Neuronal stem cell (in vitro differentiated cells): ENCODE results near the gene FGF3.
A peak's percentile ranks its signal among the peaks of the same experiment; 100 is the strongest.

Experiments used
- DNase-seq: peaks from one replicate; pipeline ENCODE4 v3.0.0-alpha.2; 2013; ENCODE audit warnings: low spot score
- H2AFZ ChIP-seq: one replicate; pipeline ENCODE4 v1.6.1; 2013; ENCODE audit warnings: mild to moderate bottlenecking, low read length, inconsistent platforms
- H2AK5ac ChIP-seq: 2 replicates; pipeline ENCODE4 v1.6.1; 2013; ENCODE audit warnings: low read depth, mild to moderate bottlenecking, inconsistent platforms, low read length, moderate library complexity, mixed read lengths
- H2BK120ac ChIP-seq: 2 replicates; pipeline ENCODE4 v1.6.1; 2013; ENCODE audit warnings: low read depth, mild to moderate bottlenecking, inconsistent platforms, low read length, moderate library complexity, mixed read lengths
- H2BK12ac ChIP-seq: one replicate; pipeline ENCODE4 v1.6.1; 2013; ENCODE audit warnings: low read length, inconsistent platforms
- H2BK15ac ChIP-seq: 2 replicates; pipeline ENCODE4 v1.6.1; 2013; ENCODE audit warnings: mild to moderate bottlenecking, low read length, inconsistent platforms, mixed read lengths
- H2BK5ac ChIP-seq: one replicate; pipeline ENCODE4 v1.6.1; 2013; ENCODE audit warnings: inconsistent platforms, mild to moderate bottlenecking, low read length, moderate library complexity
- H3K14ac ChIP-seq: one replicate; pipeline ENCODE4 v1.6.1; 2013; ENCODE audit warnings: low read length, inconsistent platforms
- H3K18ac ChIP-seq: 2 replicates; pipeline ENCODE4 v1.6.1; 2013; ENCODE audit warnings: low read length, inconsistent platforms
- H3K23ac ChIP-seq: 2 replicates; pipeline ENCODE4 v1.6.1; 2013; ENCODE audit warnings: low read depth, mild to moderate bottlenecking, mixed read lengths, low read length, inconsistent platforms; ENCODE audit not compliant: poor library complexity
- H3K27ac ChIP-seq: replicated peaks from 3 replicates; pipeline ENCODE4 v1.5.1; 2013; ENCODE audit warnings: low read length, inconsistent platforms
- H3K27me3 ChIP-seq, 3 experiments: 2 replicates each; pipeline ENCODE4 v1.6.1; 2013; ENCODE audit warnings: low read length in 3 of 3, mild to moderate bottlenecking in 2 of 3, inconsistent platforms in 1 of 3, low read depth in 1 of 3, mixed read lengths in 1 of 3, moderate library complexity in 1 of 3; ENCODE audit not compliant: control insufficient read depth in 3 of 3, insufficient read depth in 3 of 3
- H3K36me3 ChIP-seq, 2 donors: replicated peaks in 1 of 2; 2 replicates each; pipeline ENCODE4 v1.6.1; 2013; ENCODE audit warnings: low read length in 2 of 2; ENCODE audit not compliant: control insufficient read depth in 2 of 2, insufficient read depth in 2 of 2
- H3K4ac ChIP-seq: 2 replicates; pipeline ENCODE4 v1.6.1; 2013; ENCODE audit warnings: inconsistent platforms, mild to moderate bottlenecking, low read length, moderate library complexity
- H3K4me1 ChIP-seq, 2 donors: 1 replicate in 1 of 2; 2 replicates in 1 of 2; pipeline ENCODE4 v1.6.1; 2013; ENCODE audit warnings: low read length in 2 of 2, low read depth in 1 of 2; ENCODE audit not compliant: control insufficient read depth in 2 of 2, insufficient read depth in 1 of 2
- H3K4me2 ChIP-seq: one replicate; pipeline ENCODE4 v1.6.1; 2013; ENCODE audit warnings: mild to moderate bottlenecking, low read length, inconsistent platforms; ENCODE audit not compliant: insufficient read depth, poor library complexity, severe bottlenecking
- H3K4me3 ChIP-seq, 2 donors: 2 replicates each; pipeline ENCODE4 v1.5.1; 2013; ENCODE audit warnings: low read length in 2 of 2, mild to moderate bottlenecking in 2 of 2, inconsistent platforms in 1 of 2, moderate library complexity in 1 of 2
- H3K79me1 ChIP-seq: one replicate; pipeline ENCODE4 v1.6.1; 2013; ENCODE audit warnings: low read depth, mild to moderate bottlenecking, inconsistent platforms, low read length, moderate library complexity
- H3K9ac ChIP-seq: one replicate; pipeline ENCODE4 v1.6.1; 2013; ENCODE audit warnings: mild to moderate bottlenecking, low read depth, low read length, inconsistent platforms; ENCODE audit not compliant: poor library complexity
- H3K9me3 ChIP-seq, 2 donors: replicated peaks in 1 of 2; 2 replicates each; pipeline versions ENCODE3 to v1.6.1; 2013; ENCODE audit warnings: low read length in 2 of 2, mild to moderate bottlenecking in 2 of 2, inconsistent platforms in 1 of 2, low read depth in 1 of 2, mixed read lengths in 1 of 2, moderate library complexity in 1 of 2; ENCODE audit not compliant: control insufficient read depth in 2 of 2, insufficient read depth in 1 of 2
- H4K8ac ChIP-seq: one replicate; pipeline ENCODE4 v1.6.1; 2013; ENCODE audit warnings: low read depth, mild to moderate bottlenecking, inconsistent platforms, low read length, moderate library complexity
- H4K91ac ChIP-seq: one replicate; pipeline ENCODE4 v1.6.1; 2013; ENCODE audit warnings: low read length, low read depth, mild to moderate bottlenecking, inconsistent platforms; ENCODE audit not compliant: poor library complexity
- WGBS, 2 donors: extraction: QIAGEN DNeasy Blood & Tissue Kit; methylation state at CpG; one replicate each; pipeline ENCODE4 v1.1.7; 2013; ENCODE audit warnings: missing lambda C conversion rate in 2 of 2, mixed read lengths in 1 of 2; ENCODE audit not compliant: insufficient read length in 2 of 2, insufficient replicate concordance in 1 of 2; ENCODE audit errors: extremely low coverage in 2 of 2; 5-methylcytosine and 5-hydroxymethylcytosine counted together

The FGF3 gene

GRCh38 chr11:69821511-69822040 is 2.4 kb upstream of the FGF3 start:
- Histone ChIP-seq H3K27me3 (peaks cover 30 to 92% (median 56%) of the 10 kb centered on the region in 3 experiments), H3K4me3 (no peak overlapping the region), H3K4me2 (no peak overlapping the region), H4K8ac (no peak overlapping the region), H2BK12ac (no peak overlapping the region), H3K36me3 (no peaks in the 10 kb centered on the region), H3K79me1 (no peaks in the 10 kb centered on the region), H3K9me3 (peaks cover 0 to 4% of the 10 kb centered on the region in 2 donors), H3K4me1 (peaks cover 0 to 13% of the 10 kb centered on the region in 2 donors), H2AK5ac (peak overlapping the region; percentile 89), H2AFZ (no peak overlapping the region), H3K14ac (no peak overlapping the region), H2BK15ac (peak overlapping the region; percentile 46), H3K9ac (no peak overlapping the region), H3K23ac (no peak overlapping the region), H2BK5ac (no peak overlapping the region), H3K18ac (peak overlapping the region; percentile 69), H3K27ac (no peak overlapping the region), H4K91ac (no peak overlapping the region), H3K4ac (no peak overlapping the region), H2BK120ac (peak overlapping the region; percentile 74)
- WGBS, 2 donors: no CpG with 5 or more reads among the region's 17 CpGs
- DNase-seq: no peak

GRCh38 chr11:69820441-69820840 is 1.2 kb upstream of the FGF3 start:
- Histone ChIP-seq H2AK5ac (peak overlapping the region; percentile 72), H2BK120ac (no peak overlapping the region), H3K4me1 (peaks cover 0 to 9% of the 10 kb centered on the region in 2 donors)

GRCh38 chr11:69819541-69820070 is 390 bp upstream of the FGF3 start:
- no peak overlapping the region for H3K14ac ChIP-seq
- H3K27me3 ChIP-seq: peaks cover 35 to 96% (median 72%) of the 10 kb centered on the region in 3 experiments
- H3K79me1 ChIP-seq: no peaks in the 10 kb centered on the region
- H3K9me3 ChIP-seq: peaks cover 0 to 8% of the 10 kb centered on the region in 2 donors
- H3K4ac ChIP-seq: no peak overlapping the region
- H2BK15ac ChIP-seq: peak overlapping the region; percentile 46
- H3K4me3 ChIP-seq: no peak overlapping the region
- H2AK5ac ChIP-seq: peak overlapping the region; percentile 72
- H3K4me1 ChIP-seq: peaks cover 0 to 9% of the 10 kb centered on the region in 2 donors
- WGBS, 2 donors: no CpG with 5 or more reads among the region's 40 CpGs
- H4K8ac ChIP-seq: no peak overlapping the region
- H2AFZ ChIP-seq: no peak overlapping the region
- H3K4me2 ChIP-seq: peak overlapping the region; percentile 45
- H2BK120ac ChIP-seq: peak overlapping the region; percentile 87
- peak overlapping the region; percentile 97 for H2BK12ac ChIP-seq
- H2BK5ac ChIP-seq: no peak overlapping the region
- no peak overlapping the region for H3K27ac ChIP-seq
- peak overlapping the region; percentile 89 for H3K18ac ChIP-seq
- peak overlapping the region; percentile 73 for H3K23ac ChIP-seq
- H4K91ac ChIP-seq: no peak overlapping the region
- DNase-seq: no peak
- no peak overlapping the region for H3K9ac ChIP-seq
- no peaks in the 10 kb centered on the region for H3K36me3 ChIP-seq

More at GRCh38 chr11:69820441-69820840, 1.2 kb upstream of the FGF3 start:
- peaks cover 35 to 96% (median 65%) of the 10 kb centered on the region in 3 experiments for H3K27me3 ChIP-seq
- no peak overlapping the region for H3K4me3 ChIP-seq
- no peak overlapping the region for H3K27ac ChIP-seq
- no peak overlapping the region for H4K8ac ChIP-seq
- no peak overlapping the region for H3K23ac ChIP-seq
- DNase-seq: no peak
- no peaks in the 10 kb centered on the region for H3K79me1 ChIP-seq
- H3K36me3 ChIP-seq: no peaks in the 10 kb centered on the region
- no peak overlapping the region for H2AFZ ChIP-seq
- H3K14ac ChIP-seq: peak overlapping the region; percentile 57
- H2BK5ac ChIP-seq: no peak overlapping the region
- H4K91ac ChIP-seq: no peak overlapping the region
- H3K4ac ChIP-seq: no peak overlapping the region
- peak overlapping the region; percentile 60 for H3K18ac ChIP-seq
- peak overlapping the region; percentile 46 for H2BK15ac ChIP-seq
- no CpG with 5 or more reads among the region's 5 CpGs for WGBS, 2 donors
- H2BK12ac ChIP-seq: peak overlapping the region; percentile 86
- peaks cover 0 to 8% of the 10 kb centered on the region in 2 donors for H3K9me3 ChIP-seq
- no peak overlapping the region for H3K4me2 ChIP-seq
- peak overlapping the region; percentile 38 for H3K9ac ChIP-seq

GRCh38 chr11:69818231-69818602 is 999 bp downstream of the FGF3 start:
- Histone ChIP-seq H3K9ac (no peak overlapping the region), H2AFZ (peak overlapping the region; percentile 80), H2BK120ac (peak overlapping the region; percentile 97), H3K18ac (peak overlapping the region; percentile 95), H3K9me3 (peaks cover 0 to 10% of the 10 kb centered on the region in 2 donors), H3K36me3 (no peaks in the 10 kb centered on the region), H2BK12ac (no peak overlapping the region), H2AK5ac (peak overlapping the region; percentile 84), H3K4me3 (peak overlapping the region in 1 of 2 donors; percentile 33), H3K14ac (peak overlapping the region; percentile 38), H3K4me2 (peak overlapping the region; percentile 91), H4K8ac (no peak overlapping the region), H3K4ac (no peak overlapping the region), H2BK15ac (peak overlapping the region; percentile 81), H3K4me1 (peaks cover 0 to 6% of the 10 kb centered on the region in 2 donors), H2BK5ac (no peak overlapping the region), H4K91ac (no peak overlapping the region), H3K23ac (no peak overlapping the region), H3K79me1 (no peaks in the 10 kb centered on the region), H3K27ac (no peak overlapping the region), H3K27me3 (peaks cover 35 to 88% (median 72%) of the 10 kb centered on the region in 3 experiments)
- WGBS, 2 donors: no CpG with 5 or more reads among the region's 31 CpGs
- DNase-seq: no peak
